Stimulated activated naive CD8-positive, alpha-beta T cell treated with anti-CD3 and anti-CD28 coated beads, Interleukin-15, amount 100 ng/mL, for 72 hours (primary cell): Measurements from ENCODE around the gene KNOP1.

Experiments
- ATAC-seq: fragments of 150-1000 bp; cut with Tn5 transposase; 2 replicates; pipeline ENCODE4 v1.10.0; 2021; ENCODE audit warnings: mild to moderate bottlenecking, moderate library complexity
- DNase-seq, 2 donors: peaks; one replicate each; pipeline ENCODE4 v3.0.0; 2021 to 2022
- H3K27ac Mint-ChIP-seq, 2 donors: one replicate each; pipeline ENCODE4 v1.8.0; 2022; ENCODE audit warnings: mild to moderate bottlenecking in 2 of 2, mixed read lengths in 2 of 2, moderate library complexity in 2 of 2
- H3K27me3 Mint-ChIP-seq: one replicate; pipeline ENCODE4 v1.8.0; 2022; ENCODE audit warnings: mixed read lengths
- H3K4me1 Mint-ChIP-seq: one replicate; pipeline ENCODE4 v1.8.0; 2022; ENCODE audit warnings: mild to moderate bottlenecking, mixed read lengths
- H3K4me3 Mint-ChIP-seq, 2 donors: one replicate each; pipeline ENCODE4 v1.8.0; 2022; ENCODE audit warnings: mild to moderate bottlenecking in 2 of 2, mixed read lengths in 2 of 2, moderate library complexity in 1 of 2
- H3K9me3 Mint-ChIP-seq, 2 donors: one replicate each; pipeline ENCODE4 v1.8.0; 2022; ENCODE audit warnings: mixed read lengths in 2 of 2

Gene KNOP1

GRCh38 chr16:19716183-19716582 lies 1.8 kb downstream of the KNOP1 start:
- Mint-ChIP-seq H3K27me3 (no peaks in the 10 kb centered on the region), H3K27ac (peak overlapping the region; percentile 58 to 77), H3K9me3 (no peaks in the 10 kb centered on the region), H3K4me3 (peak overlapping the region; percentile 82 to 90), H3K4me1 (peaks cover 40% of the 10 kb centered on the region)
- ATAC-seq, result no peak
- DNase-seq, result no peak

- Mint-ChIP-seq H3K9me3 (no peaks in the 10 kb centered on the region), H3K27ac (no peak overlapping the region), H3K4me3 (no peak overlapping the region), H3K27me3 (no peaks in the 10 kb centered on the region), H3K4me1 (peaks cover 40% of the 10 kb centered on the region)
- DNase-seq, result no peak
- no peak for ATAC-seq
These were observed 2.5 kb downstream of the KNOP1 start for GRCh38 chr16:19715566-19715965.

- no peak for ATAC-seq
- Mint-ChIP-seq H3K9me3 (no peaks in the 10 kb centered on the region), H3K4me3 (no peak overlapping the region), H3K4me1 (peaks cover 46% of the 10 kb centered on the region), H3K27ac (peak overlapping the region in 1 of 2 donors; percentile 86), H3K27me3 (no peaks in the 10 kb centered on the region)
- no peak for DNase-seq
These were observed 4.3 kb downstream of the KNOP1 start for GRCh38 chr16:19713697-19714096.

- Mint-ChIP-seq H3K4me1 (peaks cover 46% of the 10 kb centered on the region), H3K9me3 (no peaks in the 10 kb centered on the region), H3K4me3 (no peak overlapping the region), H3K27ac (no peak overlapping the region), H3K27me3 (no peaks in the 10 kb centered on the region)
- DNase-seq, result no peak
- no peak for ATAC-seq
These were observed 5.5 kb downstream of the KNOP1 start for GRCh38 chr16:19712418-19713058.

GRCh38 chr16:19711643-19712042 lies 6.4 kb downstream of the KNOP1 start:
- ATAC-seq (no peak), DNase-seq (no peak)
- H3K4me1 Mint-ChIP-seq, result peaks cover 39% of the 10 kb centered on the region
- no peaks in the 10 kb centered on the region for H3K9me3 Mint-ChIP-seq
- H3K27ac Mint-ChIP-seq, result peak overlapping the region; percentile 31 to 77
- H3K27me3 Mint-ChIP-seq, result no peaks in the 10 kb centered on the region
- no peak overlapping the region for H3K4me3 Mint-ChIP-seq

- ATAC-seq (no peak), DNase-seq (no peak)
- H3K4me3 Mint-ChIP-seq, result no peak overlapping the region
- no peak overlapping the region for H3K27ac Mint-ChIP-seq
- no peaks in the 10 kb centered on the region for H3K27me3 Mint-ChIP-seq
- H3K4me1 Mint-ChIP-seq, result peaks cover 33% of the 10 kb centered on the region
- no peaks in the 10 kb centered on the region for H3K9me3 Mint-ChIP-seq
These were observed 7.0 kb downstream of the KNOP1 start for GRCh38 chr16:19710991-19711545.

- H3K4me1 Mint-ChIP-seq, result peaks cover 26% of the 10 kb centered on the region
- ATAC-seq, result no peak
- no peak overlapping the region for H3K4me3 Mint-ChIP-seq
- no peaks in the 10 kb centered on the region for H3K27me3 Mint-ChIP-seq
- DNase-seq, result no peak
- H3K27ac Mint-ChIP-seq, result peak overlapping the region in 1 of 2 donors; percentile 55
- no peaks in the 10 kb centered on the region for H3K9me3 Mint-ChIP-seq
These were observed 7.7 kb downstream of the KNOP1 start for GRCh38 chr16:19710191-19710908.

- peak overlapping the region; percentile 55 to 90 for H3K27ac Mint-ChIP-seq
- ATAC-seq (no peak), DNase-seq (no peak)
- no peaks in the 10 kb centered on the region for H3K9me3 Mint-ChIP-seq
- no peaks in the 10 kb centered on the region for H3K27me3 Mint-ChIP-seq
- peak overlapping the region in 1 of 2 donors; percentile 4 for H3K4me3 Mint-ChIP-seq
- peaks cover 22% of the 10 kb centered on the region for H3K4me1 Mint-ChIP-seq
These were observed 8.5 kb downstream of the KNOP1 start for GRCh38 chr16:19709381-19710136.

- H3K27ac Mint-ChIP-seq, result no peak overlapping the region
- H3K9me3 Mint-ChIP-seq, result no peaks in the 10 kb centered on the region
- H3K4me3 Mint-ChIP-seq, result no peak overlapping the region
- DNase-seq (no peak), ATAC-seq (no peak)
- H3K4me1 Mint-ChIP-seq, result peaks cover 13% of the 10 kb centered on the region
- no peaks in the 10 kb centered on the region for H3K27me3 Mint-ChIP-seq
These were observed 9.5 kb downstream of the KNOP1 start for GRCh38 chr16:19708296-19709205.

GRCh38 chr16:19707569-19708295 lies 10.3 kb downstream of the KNOP1 start:
- DNase-seq, result no peak

GRCh38 chr16:19706846-19707245 lies 11.2 kb downstream of the KNOP1 start:
- Mint-ChIP-seq H3K4me1 (peaks cover 11% of the 10 kb centered on the region), H3K27me3 (no peaks in the 10 kb centered on the region), H3K4me3 (no peak overlapping the region), H3K9me3 (no peaks in the 10 kb centered on the region), H3K27ac (no peak overlapping the region)
- DNase-seq (no peak), ATAC-seq (no peak)

More at GRCh38 chr16:19707569-19708295, 10.3 kb downstream of the KNOP1 start:
- H3K27me3 Mint-ChIP-seq, result no peaks in the 10 kb centered on the region
- H3K27ac Mint-ChIP-seq, result no peak overlapping the region
- H3K4me1 Mint-ChIP-seq, result peaks cover 13% of the 10 kb centered on the region
- ATAC-seq, result peak; percentile 81
- H3K4me3 Mint-ChIP-seq, result no peak overlapping the region
- no peaks in the 10 kb centered on the region for H3K9me3 Mint-ChIP-seq

- no peaks in the 10 kb centered on the region for H3K27me3 Mint-ChIP-seq
- no peak overlapping the region for H3K4me3 Mint-ChIP-seq
- no peaks in the 10 kb centered on the region for H3K9me3 Mint-ChIP-seq
- DNase-seq (no peak), ATAC-seq (no peak)
- peaks cover 6% of the 10 kb centered on the region for H3K4me1 Mint-ChIP-seq
- H3K27ac Mint-ChIP-seq, result no peak overlapping the region
These were observed 12.2 kb downstream of the KNOP1 start for GRCh38 chr16:19705843-19706242.

GRCh38 chr16:19705146-19705501 lies 12.9 kb downstream of the KNOP1 start:
- no peaks in the 10 kb centered on the region for H3K27me3 Mint-ChIP-seq
- ATAC-seq, result no peak
- H3K9me3 Mint-ChIP-seq, result no peaks in the 10 kb centered on the region
- peaks cover 6% of the 10 kb centered on the region for H3K4me1 Mint-ChIP-seq
- no peak overlapping the region for H3K27ac Mint-ChIP-seq
- DNase-seq, result no peak
- no peak overlapping the region for H3K4me3 Mint-ChIP-seq

- Mint-ChIP-seq H3K4me1 (peaks cover 7% of the 10 kb centered on the region), H3K27ac (peak overlapping the region in 1 of 2 donors; percentile 74), H3K27me3 (no peaks in the 10 kb centered on the region), H3K4me3 (no peak overlapping the region), H3K9me3 (no peaks in the 10 kb centered on the region)
- DNase-seq (no peak), ATAC-seq (no peak)
These were observed 13.5 kb downstream of the KNOP1 start for GRCh38 chr16:19704321-19705145.
